NCI-H1092 (cell line): Measurements from ENCODE around the gene VASN.
A peak's percentile ranks its signal among the peaks of the same experiment; 100 is the strongest.

Experiments
- DNase-seq: peaks from one replicate; lab custom pipeline; 2025; lab: John Stamatoyannopoulos, UW

Gene VASN

GRCh38 chr16:4354512-4355409, 16.9 kb upstream of the VASN start:
- DNase-seq, result no peak

GRCh38 chr16:4356820-4357219, 14.8 kb upstream of the VASN start:
- DNase-seq, result no peak

- no peak for DNase-seq
Measured at GRCh38 chr16:4358236-4358635, 13.4 kb upstream of the VASN start.

- DNase-seq, result peak; percentile 16
Measured at GRCh38 chr16:4358831-4359561, 12.7 kb upstream of the VASN start.

GRCh38 chr16:4359914-4360313, 11.7 kb upstream of the VASN start:
- DNase-seq, result no peak

- no peak for DNase-seq
Measured at GRCh38 chr16:4360538-4361021, 11.1 kb upstream of the VASN start.

GRCh38 chr16:4361033-4361943, 10.4 kb upstream of the VASN start:
- DNase-seq, result no peak

GRCh38 chr16:4361944-4362311, 9.7 kb upstream of the VASN start:
- DNase-seq, result no peak

GRCh38 chr16:4362476-4363135, 9.0 kb upstream of the VASN start:
- no peak for DNase-seq

GRCh38 chr16:4364196-4365013, 7.2 kb upstream of the VASN start:
- no peak for DNase-seq

- no peak for DNase-seq
Measured at GRCh38 chr16:4365014-4365406, 6.6 kb upstream of the VASN start.

- DNase-seq, result no peak
Measured at GRCh38 chr16:4365615-4366014, 6.0 kb upstream of the VASN start.

GRCh38 chr16:4366016-4366415, 5.6 kb upstream of the VASN start:
- DNase-seq, result no peak

GRCh38 chr16:4367393-4367856, 4.2 kb upstream of the VASN start:
- DNase-seq, result no peak

GRCh38 chr16:4369007-4369733, 2.5 kb upstream of the VASN start:
- no peak for DNase-seq

GRCh38 chr16:4370151-4370550, 1.5 kb upstream of the VASN start:
- no peak for DNase-seq

- no peak for DNase-seq
Measured at GRCh38 chr16:4370570-4371356, 885 bp upstream of the VASN start.

- no peak for DNase-seq
Measured at GRCh38 chr16:4372001-4372577, 441 bp downstream of the VASN start.
